A549 (cell line): ENCODE results near the gene PRSS58. TPM values are rescaled to one million over a fixed set of nuclear protein-coding genes. Genes with fewer than 3 reads are reported as not detected.

Experiments used
- ATAC-seq, 2 experiments: fragments of 200-7000 bp in 1 of 2; fragments of >200 bp in 1 of 2; cut with Nextera tagmentation in 1 of 2; cut with Tn5 transposase in 1 of 2; 3 replicates each; pipeline versions ENCODE4 v1.8.0 to v1.9.1; 2018 to 2020; ENCODE audit warnings: mild to moderate bottlenecking in 1 of 2, moderate library complexity in 1 of 2
- CTCF ChIA-PET: fragments of 300-600 bp; sonication (Branson Sonifier 250); formaldehyde crosslinking; extraction: SDS; loops from one replicate; lab custom pipeline; 2021; ENCODE audit warnings: antibody characterized with exemption, inconsistent platforms; lab: Yijun Ruan, JAX
- POLR2A ChIA-PET: fragments of 350-600 bp; formaldehyde crosslinking; extraction: SDS; loops from one replicate; lab custom pipeline; 2021; ENCODE audit warnings: antibody characterized with exemption, inconsistent platforms; lab: Yijun Ruan, JAX
- DNase-seq, 2 experiments: peaks; one replicate each; pipeline versions ENCODE4 v3.0.0 to v3.0.0-alpha.2; 2011 to 2016; ENCODE audit warnings: low read depth in 1 of 2, low spot score in 1 of 2
- FAIRE-seq: peaks from 2 replicates; lab custom pipeline; 2011; peaks lifted over from hg19 to GRCh38; lab: Jason Lieb, UNC
- H3K27ac ChIP-seq, 2 experiments: fragments of >200 bp; sonication (Bioruptor Twin); formaldehyde crosslinking; 3 replicates each; pipeline ENCODE4 v1.5.1; 2016 to 2017
- H3K4me1 ChIP-seq: fragments of >200 bp; sonication (Bioruptor Twin); formaldehyde crosslinking; 3 replicates; pipeline ENCODE4 v1.6.1; 2016
- H3K4me2 ChIP-seq: fragments of >200 bp; sonication (Bioruptor Twin); formaldehyde crosslinking; 3 replicates; pipeline ENCODE4 v1.6.1; 2016
- H3K4me3 ChIP-seq: fragments of >200 bp; sonication (Bioruptor Twin); formaldehyde crosslinking; 3 replicates; pipeline ENCODE4 v1.5.1; 2016
- H3K9me3 ChIP-seq: fragments of >200 bp; sonication (Bioruptor Twin); formaldehyde crosslinking; 3 replicates; pipeline ENCODE4 v1.6.1; 2016
- CBX2 ChIP-seq: fragments of 200-600 bp; sonication (generic); IDR thresholded peaks from 2 replicates; pipeline ENCODE4 v1.6.1; 2016; ENCODE audit warnings: low read depth, mild to moderate bottlenecking, borderline replicate concordance
- EHMT2 ChIP-seq: fragments of 200-600 bp; sonication (generic); IDR thresholded peaks from 2 replicates; pipeline ENCODE4 v1.6.1; 2016; ENCODE audit warnings: antibody characterized with exemption, low read depth, mild to moderate bottlenecking, moderate library complexity
- ESRRA ChIP-seq: fragments of 150-350 bp; IDR thresholded peaks from 2 replicates; pipeline ENCODE4 v1.6.1; 2014; ENCODE audit warnings: mild to moderate bottlenecking, low read length, borderline replicate concordance
- FOXS1 ChIP-seq: fragments of 250-450 bp; sonication (Bioruptor Pico); IDR thresholded peaks from 2 replicates; pipeline ENCODE4 v1.5.0; 2020; ENCODE audit warnings: mild to moderate bottlenecking, moderate library complexity
- GATA3 ChIP-seq: IDR thresholded peaks from 2 replicates; pipeline ENCODE4 v1.6.1; 2012; ENCODE audit warnings: borderline replicate concordance
- HEYL ChIP-seq: fragments of 250-450 bp; sonication (Bioruptor Pico); IDR thresholded peaks from 2 replicates; pipeline ENCODE4 v1.8.0; 2021; ENCODE audit warnings: mild to moderate bottlenecking, moderate library complexity
- HOXA7 ChIP-seq: fragments of 250-450 bp; sonication (Bioruptor Pico); IDR thresholded peaks from 2 replicates; pipeline ENCODE4 v1.5.0; 2020; ENCODE audit warnings: mild to moderate bottlenecking, moderate library complexity
- HOXB13 ChIP-seq: fragments of 250-450 bp; sonication (Bioruptor Pico); IDR thresholded peaks from 2 replicates; pipeline ENCODE4 v1.5.0; 2020; ENCODE audit warnings: low read depth, mild to moderate bottlenecking, moderate library complexity
- KDM5A ChIP-seq: fragments of 200-600 bp; sonication (generic); IDR thresholded peaks from 2 replicates; pipeline ENCODE4 v1.6.1; 2016; ENCODE audit warnings: antibody characterized with exemption, mild to moderate bottlenecking
- MAZ ChIP-seq: fragments of 150-350 bp; IDR thresholded peaks from 2 replicates; pipeline ENCODE4 v1.6.1; 2014; ENCODE audit warnings: antibody characterized with exemption, low read depth, low read length, borderline replicate concordance
- NPAS2 ChIP-seq: fragments of 250-450 bp; sonication (Bioruptor Pico); IDR thresholded peaks from 2 replicates; pipeline ENCODE4 v1.8.0; 2022; ENCODE audit warnings: mild to moderate bottlenecking, moderate library complexity, borderline replicate concordance
- NR3C1 ChIP-seq: fragments of >200 bp; sonication (Bioruptor Twin); formaldehyde crosslinking; IDR thresholded peaks from 3 replicates; pipeline ENCODE4 v1.6.1; 2017
- RAD21 ChIP-seq, 2 experiments: fragments of >200 bp in 1 of 2; sonication (Bioruptor Twin) in 1 of 2; formaldehyde crosslinking in 1 of 2; IDR thresholded peaks in 1 of 2; conservative IDR thresholded peaks in 1 of 2; 2 replicates in 1 of 2; 3 replicates in 1 of 2; pipeline ENCODE4 v1.6.1; 2012 to 2018; ENCODE audit warnings: inconsistent platforms in 1 of 2
- RCOR1 ChIP-seq: fragments of 150-350 bp; IDR thresholded peaks from 2 replicates; pipeline ENCODE4 v1.6.1; 2014; ENCODE audit warnings: antibody characterized with exemption, low read length, low read depth
- SMC3 ChIP-seq: fragments of >200 bp; sonication (Bioruptor Twin); formaldehyde crosslinking; IDR thresholded peaks from 3 replicates; pipeline ENCODE4 v1.6.1; 2018; ENCODE audit warnings: inconsistent platforms
- SREBF2 ChIP-seq: fragments of 450-650 bp; IDR thresholded peaks from 2 replicates; pipeline ENCODE4 v1.6.1; 2014; ENCODE audit warnings: mild to moderate bottlenecking, moderate library complexity
- ZFP36 ChIP-seq: fragments of 450-650 bp; IDR thresholded peaks from 2 replicates; pipeline ENCODE4 v1.6.1; 2014; ENCODE audit warnings: borderline replicate concordance; ENCODE audit not compliant: partially characterized antibody
- WGBS: methylation state at CpG from one replicate; pipeline ENCODE4 v1.1.6; 2017; ENCODE audit errors: missing lambda C conversion rate; 5-methylcytosine and 5-hydroxymethylcytosine counted together
- polyA plus RNA-seq, 4 experiments: library from polyadenylated mRNA; depleted of rRNA in 3 of 4; stranded (reverse); fragments of >200 nt; fragmentation: RNase III in 1 of 4; extraction: RNeasy Plus Mini Kit Qiagen cat#74134 plus additional on column Dnase treatment in 1 of 4; gene quantifications; 2 replicates in 3 of 4; 3 replicates in 1 of 4; pipeline ENCODE4 v1.2.3, GENCODE V29; 2011 to 2017
- TF ChIP-seq, protein P1 (sequence below): fragments of 150-350 bp; IDR thresholded peaks from 2 replicates; pipeline ENCODE4 v1.6.1; 2014; ENCODE audit warnings: low read depth, mild to moderate bottlenecking, low read length
- TF ChIP-seq, protein P2 (sequence below): fragments of >200 bp; sonication (Bioruptor Twin); formaldehyde crosslinking; IDR thresholded peaks from 3 replicates; pipeline ENCODE4 v1.5.1; 2016
- TF ChIP-seq, protein P3 (sequence below): fragments of 250-450 bp; sonication (Bioruptor Pico); IDR thresholded peaks from 2 replicates; pipeline ENCODE4 v1.5.0; 2020; ENCODE audit warnings: low read depth, mild to moderate bottlenecking, moderate library complexity

The PRSS58 gene
- polyA plus RNA-seq, 2 of the 4 experiments (the other 2 are of a cell fraction) = not detected

DNA sequence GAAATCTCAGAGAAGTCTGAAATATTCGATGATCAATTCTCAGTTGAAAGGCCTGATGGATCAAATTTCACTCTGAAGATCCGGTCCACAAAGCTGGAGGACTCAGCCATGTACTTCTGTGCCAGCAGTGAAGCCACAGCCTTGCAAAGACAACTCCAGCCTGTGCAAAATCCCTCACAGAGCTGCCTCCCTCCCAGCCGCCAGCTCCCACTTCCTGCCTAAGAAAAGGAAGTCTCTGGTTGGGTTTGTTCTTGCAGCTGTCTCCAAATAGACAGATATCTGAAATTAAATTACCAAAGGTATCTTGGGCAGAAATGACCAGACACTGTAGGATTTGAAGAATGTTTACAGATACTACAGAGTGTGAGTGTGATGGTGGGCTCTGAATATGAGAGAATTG, 43.4 kb upstream of the PRSS58 start (continued):
- TF ChIP-seq, protein P1, sequence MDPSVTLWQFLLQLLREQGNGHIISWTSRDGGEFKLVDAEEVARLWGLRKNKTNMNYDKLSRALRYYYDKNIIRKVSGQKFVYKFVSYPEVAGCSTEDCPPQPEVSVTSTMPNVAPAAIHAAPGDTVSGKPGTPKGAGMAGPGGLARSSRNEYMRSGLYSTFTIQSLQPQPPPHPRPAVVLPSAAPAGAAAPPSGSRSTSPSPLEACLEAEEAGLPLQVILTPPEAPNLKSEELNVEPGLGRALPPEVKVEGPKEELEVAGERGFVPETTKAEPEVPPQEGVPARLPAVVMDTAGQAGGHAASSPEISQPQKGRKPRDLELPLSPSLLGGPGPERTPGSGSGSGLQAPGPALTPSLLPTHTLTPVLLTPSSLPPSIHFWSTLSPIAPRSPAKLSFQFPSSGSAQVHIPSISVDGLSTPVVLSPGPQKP = no peak
- TF ChIP-seq FOXS1 (CRISPR knock-in tag) = no peak

DNA sequence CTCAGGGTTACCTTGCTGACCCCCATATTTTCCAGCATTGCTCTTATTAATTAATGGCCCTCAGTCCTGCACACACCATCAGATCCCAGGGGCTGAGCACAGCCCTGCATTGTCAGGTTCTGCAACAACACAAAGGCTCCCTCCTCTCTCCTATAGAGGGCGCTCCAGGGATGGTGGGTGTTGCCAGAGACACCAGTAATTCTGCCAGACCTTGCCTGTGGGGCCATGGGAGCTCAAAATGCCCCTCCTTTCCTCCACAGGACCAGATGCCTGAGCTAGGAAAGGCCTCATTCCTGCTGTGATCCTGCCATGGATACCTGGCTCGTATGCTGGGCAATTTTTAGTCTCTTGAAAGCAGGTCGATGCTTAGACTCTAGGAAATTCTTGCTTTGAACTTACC, 42.8 kb upstream of the PRSS58 start:
- Histone ChIP-seq H3K27ac (no peak overlapping the region), H3K4me3 (no peak overlapping the region)
- ChIA-PET POLR2A (no interaction called here), CTCF (interaction anchor here (0.6 to 1.3 kb wide), 2 partner anchors 10 to 12 kb away, joined by 3 to 4 read pairs; no protein-coding TSS in a partner anchor)
- ATAC-seq (peak in 1 of 2 experiments; percentile 40; a peak in 2 of 6 replicates), DNase-seq (peak in 1 of 2 experiments; percentile 14)
- 29% methylated on average over 3 of the region's 3 CpGs for WGBS
- TF ChIP-seq, protein P2, sequence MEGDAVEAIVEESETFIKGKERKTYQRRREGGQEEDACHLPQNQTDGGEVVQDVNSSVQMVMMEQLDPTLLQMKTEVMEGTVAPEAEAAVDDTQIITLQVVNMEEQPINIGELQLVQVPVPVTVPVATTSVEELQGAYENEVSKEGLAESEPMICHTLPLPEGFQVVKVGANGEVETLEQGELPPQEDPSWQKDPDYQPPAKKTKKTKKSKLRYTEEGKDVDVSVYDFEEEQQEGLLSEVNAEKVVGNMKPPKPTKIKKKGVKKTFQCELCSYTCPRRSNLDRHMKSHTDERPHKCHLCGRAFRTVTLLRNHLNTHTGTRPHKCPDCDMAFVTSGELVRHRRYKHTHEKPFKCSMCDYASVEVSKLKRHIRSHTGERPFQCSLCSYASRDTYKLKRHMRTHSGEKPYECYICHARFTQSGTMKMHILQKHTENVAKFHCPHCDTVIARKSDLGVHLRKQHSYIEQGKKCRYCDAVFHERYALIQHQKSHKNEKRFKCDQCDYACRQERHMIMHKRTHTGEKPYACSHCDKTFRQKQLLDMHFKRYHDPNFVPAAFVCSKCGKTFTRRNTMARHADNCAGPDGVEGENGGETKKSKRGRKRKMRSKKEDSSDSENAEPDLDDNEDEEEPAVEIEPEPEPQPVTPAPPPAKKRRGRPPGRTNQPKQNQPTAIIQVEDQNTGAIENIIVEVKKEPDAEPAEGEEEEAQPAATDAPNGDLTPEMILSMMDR = no peak
- TF ChIP-seq SREBF2 = no peak
- TF ChIP-seq, all 56 proteins: peak for 0
- no peaks in the 10 kb centered on the region for H3K4me1 ChIP-seq
- H3K4me2 ChIP-seq = no peak overlapping the region
- H3K9me3 ChIP-seq = no peaks in the 10 kb centered on the region
- no peak for FAIRE-seq

DNA sequence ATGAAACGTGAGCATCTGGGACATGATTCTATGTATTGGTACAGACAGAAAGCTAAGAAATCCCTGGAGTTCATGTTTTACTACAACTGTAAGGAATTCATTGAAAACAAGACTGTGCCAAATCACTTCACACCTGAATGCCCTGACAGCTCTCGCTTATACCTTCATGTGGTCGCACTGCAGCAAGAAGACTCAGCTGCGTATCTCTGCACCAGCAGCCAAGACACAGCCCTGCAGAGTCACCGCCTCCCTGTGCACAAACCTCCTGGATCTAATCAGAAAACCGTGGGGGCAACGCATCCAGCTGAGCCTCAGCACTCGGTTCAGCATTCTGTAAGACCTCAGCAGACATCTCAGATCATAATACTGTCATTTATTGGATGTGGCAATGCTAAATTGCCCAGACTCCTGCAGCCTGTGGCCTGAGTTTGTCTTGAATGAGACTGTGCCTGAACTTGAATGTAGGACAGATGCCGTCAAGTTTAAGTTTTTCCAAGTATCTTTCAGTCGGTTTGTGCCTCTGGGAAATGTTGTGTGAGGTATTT, 41.5 kb upstream of the PRSS58 start:
- POLR2A ChIA-PET = no interaction called here
- ATAC-seq (no peak), DNase-seq (no peak), FAIRE-seq (no peak)
- Histone ChIP-seq H3K27ac (no peak overlapping the region), H3K4me3 (no peak overlapping the region), H3K9me3 (no peaks in the 10 kb centered on the region), H3K4me2 (no peak overlapping the region), H3K4me1 (no peaks in the 10 kb centered on the region)
- CTCF ChIA-PET = no interaction called here
- TF ChIP-seq HOXB13 (CRISPR knock-in tag) = no peak
- TF ChIP-seq ZFP36 = no peak
- no peak for TF ChIP-seq MAZ
- no peak for TF ChIP-seq NPAS2 (CRISPR knock-in tag)
- no peak for TF ChIP-seq CBX2
- TF ChIP-seq NR3C1 = no peak
- no peak for TF ChIP-seq KDM5A
- no peak for TF ChIP-seq ESRRA
- TF ChIP-seq, protein P3, sequence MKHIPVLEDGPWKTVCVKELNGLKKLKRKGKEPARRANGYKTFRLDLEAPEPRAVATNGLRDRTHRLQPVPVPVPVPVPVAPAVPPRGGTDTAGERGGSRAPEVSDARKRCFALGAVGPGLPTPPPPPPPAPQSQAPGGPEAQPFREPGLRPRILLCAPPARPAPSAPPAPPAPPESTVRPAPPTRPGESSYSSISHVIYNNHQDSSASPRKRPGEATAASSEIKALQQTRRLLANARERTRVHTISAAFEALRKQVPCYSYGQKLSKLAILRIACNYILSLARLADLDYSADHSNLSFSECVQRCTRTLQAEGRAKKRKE (CRISPR knock-in tag) = no peak
- no peak for TF ChIP-seq EHMT2
- TF ChIP-seq SMC3 = no peak
- no peak for TF ChIP-seq RAD21 (conservative IDR thresholded peaks at IDR 0.05 in 1 of 2, IDR thresholded peaks at IDR 0.05 in 1 of 2)
- no peak for TF ChIP-seq HEYL (CRISPR knock-in tag)
- TF ChIP-seq HOXA7 (CRISPR knock-in tag) = no peak
- no peak for TF ChIP-seq RCOR1
- TF ChIP-seq GATA3 = no peak
- 34% methylated on average over 10 of the region's 10 CpGs for WGBS
